Measurements from ENCODE around the gene EPHA10.

The EPHA10 gene

GRCh38 chr1:37670133-37670532 is 94.8 kb downstream of the EPHA10 start:
- no peak for DNase-seq

- DNase-seq = no peak
Measured at GRCh38 chr1:37667023-37667671, 97.8 kb downstream of the EPHA10 start.

GRCh38 chr1:37666241-37666867 is 98.6 kb downstream of the EPHA10 start:
- DNase-seq = no peak
